ENCODE data around the gene KCNC1.

- TF ChIP-seq CTCF (IDR thresholded peaks at IDR 0.05) (no peak), POLR2AphosphoS5 (IDR thresholded peaks at IDR 0.05) (no peak), POLR2A (IDR thresholded peaks at IDR 0.05) (no peak)
Measured at GRCh38 chr11:17831228-17831627, 96.6 kb downstream of the KCNC1 start.
